RKO (cell line): ENCODE measurements around the gene SPTLC3.

Experiments
- DNase-seq: peaks from one replicate; pipeline ENCODE4 v3.0.0-alpha.2; 2016; ENCODE audit warnings: low spot score

SPTLC3 gene

GRCh38 chr20:13140775-13141174 lies 132.0 kb downstream of the SPTLC3 start:
- DNase-seq: no peak

- DNase-seq: no peak
These were observed 132.8 kb downstream of the SPTLC3 start for GRCh38 chr20:13141546-13141945.

- no peak for DNase-seq
These were observed 133.4 kb downstream of the SPTLC3 start for GRCh38 chr20:13142143-13142542.

DNA sequence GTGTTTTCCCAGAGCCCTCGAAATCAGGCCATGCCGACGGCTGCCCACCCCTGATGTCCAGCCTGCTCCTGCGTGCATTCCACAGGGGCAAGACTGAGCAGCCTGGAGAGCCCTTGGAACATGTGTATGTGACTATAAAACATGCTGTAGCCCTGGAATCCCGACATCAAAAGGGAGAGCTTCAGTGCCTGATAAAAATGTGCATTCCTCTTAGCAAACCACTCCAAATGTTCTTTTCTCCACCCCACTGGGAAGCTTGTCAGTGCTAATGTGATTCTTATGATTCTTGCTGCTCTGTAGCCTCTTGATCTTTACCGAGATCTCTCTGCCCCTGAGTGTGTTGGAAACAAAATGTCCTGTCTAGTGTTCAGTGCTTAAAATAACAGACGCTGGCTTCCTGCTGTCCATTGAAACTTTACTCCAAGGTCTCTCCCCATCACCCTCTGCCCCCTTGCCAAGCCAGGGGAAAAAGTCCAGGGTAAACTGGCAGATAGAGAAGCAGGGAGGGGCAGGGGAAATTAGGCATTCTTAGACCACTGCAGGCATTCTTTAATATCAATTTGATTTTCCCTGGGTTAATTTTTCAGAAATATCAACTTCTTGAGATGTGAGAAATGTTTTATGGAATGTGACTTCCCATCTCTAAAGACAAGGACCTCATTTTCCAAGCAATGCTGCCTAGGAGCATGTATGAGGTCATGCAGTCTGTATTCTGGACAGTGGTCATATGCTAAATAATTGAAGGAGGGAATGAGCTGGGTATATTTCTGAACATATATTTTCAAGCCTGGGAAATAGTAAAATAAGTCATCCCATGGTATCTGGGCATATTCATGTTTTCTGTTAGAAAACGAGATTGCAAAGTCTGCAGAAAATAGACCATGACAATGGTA lies 138.5 kb downstream of the SPTLC3 start:
- no peak for DNase-seq

DNA sequence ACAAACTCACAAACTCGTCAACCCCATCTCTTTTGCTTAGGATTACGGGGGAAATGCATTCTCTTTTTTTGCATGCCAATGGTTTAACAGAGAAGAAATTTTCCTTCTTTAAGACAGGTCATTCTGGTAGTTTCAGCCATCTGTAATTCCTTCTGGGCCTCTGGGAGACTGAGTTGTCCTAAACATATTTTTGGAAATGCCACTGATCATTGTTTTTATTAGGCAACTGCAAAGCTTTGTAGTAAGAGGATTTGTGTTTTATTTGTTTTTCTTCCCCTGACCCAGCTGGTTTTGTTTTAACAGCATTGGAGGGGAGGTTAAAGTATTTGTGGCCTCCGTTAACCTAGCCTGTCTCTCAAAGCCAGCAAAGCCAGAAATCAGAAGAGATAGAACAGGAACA lies 139.2 kb downstream of the SPTLC3 start:
- DNase-seq: no peak

- DNase-seq: no peak
These were observed 139.6 kb downstream of the SPTLC3 start for GRCh38 chr20:13148402-13148801.

- no peak for DNase-seq
These were observed 140.2 kb downstream of the SPTLC3 start for GRCh38 chr20:13148961-13149360.

- DNase-seq: no peak
These were observed 140.8 kb downstream of the SPTLC3 start for GRCh38 chr20:13149371-13150105.

GRCh38 chr20:13158369-13158768 lies 149.6 kb downstream of the SPTLC3 start:
- DNase-seq: no peak

- no peak for DNase-seq
These were observed 151.1 kb downstream of the SPTLC3 start for GRCh38 chr20:13159889-13160288.

DNA sequence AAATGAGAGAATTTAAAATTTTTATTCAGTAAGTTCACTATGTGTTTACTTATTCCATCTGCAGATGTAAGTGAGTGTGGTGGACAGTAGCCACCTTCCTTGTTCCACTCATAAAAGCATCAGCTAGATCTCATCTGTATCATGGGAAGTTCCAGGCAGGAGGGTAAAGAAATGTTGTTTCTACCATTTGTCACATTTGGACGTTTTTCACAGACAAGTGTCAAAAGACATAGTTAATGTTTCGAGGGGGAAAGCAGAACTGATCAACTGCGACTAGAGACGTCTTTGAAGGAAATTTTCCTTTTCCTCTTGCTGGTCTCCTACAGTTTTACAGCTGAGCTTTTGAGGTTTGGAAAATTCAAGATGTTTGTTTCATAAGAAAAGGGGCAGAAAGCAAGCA lies 156.4 kb downstream of the SPTLC3 start:
- DNase-seq: no peak

DNA sequence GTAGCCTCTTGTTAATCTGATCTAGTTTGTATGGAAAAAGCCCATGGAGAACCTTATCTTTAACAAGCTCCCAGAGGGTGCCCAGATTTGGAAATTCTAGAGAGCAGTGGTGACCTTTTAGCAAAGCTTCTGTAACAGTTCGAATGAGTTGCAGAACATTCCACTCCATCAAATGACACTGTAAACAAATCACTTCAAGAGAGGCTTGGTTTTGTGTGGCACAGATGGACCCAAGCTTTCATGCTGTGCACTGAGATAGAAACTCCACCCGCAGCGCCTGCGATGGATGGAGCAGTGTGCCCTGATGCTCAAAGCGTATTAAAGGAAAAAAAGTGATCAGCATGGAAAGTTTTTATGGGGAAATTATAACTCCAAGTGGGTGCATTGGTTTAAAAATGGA lies 157.2 kb downstream of the SPTLC3 start:
- DNase-seq: no peak

GRCh38 chr20:13166437-13166836 lies 157.7 kb downstream of the SPTLC3 start:
- no peak for DNase-seq

DNA sequence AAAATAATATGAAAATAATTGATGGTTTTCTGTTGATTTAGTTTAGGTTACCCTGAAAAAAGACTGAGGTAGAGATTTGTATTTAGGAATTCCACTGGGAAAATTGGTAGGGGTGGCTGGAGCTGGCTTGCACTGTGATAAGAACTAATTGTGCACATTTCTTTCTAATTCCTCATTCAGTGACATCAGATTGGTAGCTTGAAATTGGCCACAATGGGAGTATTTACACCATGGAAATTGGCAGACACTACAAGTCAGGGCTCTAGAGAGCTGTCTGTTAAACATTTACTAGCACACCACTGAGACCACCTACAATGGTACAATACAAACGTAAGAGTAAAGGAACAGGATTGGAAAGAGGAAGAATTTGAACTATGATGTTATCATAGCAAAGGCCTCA lies 160.3 kb downstream of the SPTLC3 start:
- no peak for DNase-seq

DNA sequence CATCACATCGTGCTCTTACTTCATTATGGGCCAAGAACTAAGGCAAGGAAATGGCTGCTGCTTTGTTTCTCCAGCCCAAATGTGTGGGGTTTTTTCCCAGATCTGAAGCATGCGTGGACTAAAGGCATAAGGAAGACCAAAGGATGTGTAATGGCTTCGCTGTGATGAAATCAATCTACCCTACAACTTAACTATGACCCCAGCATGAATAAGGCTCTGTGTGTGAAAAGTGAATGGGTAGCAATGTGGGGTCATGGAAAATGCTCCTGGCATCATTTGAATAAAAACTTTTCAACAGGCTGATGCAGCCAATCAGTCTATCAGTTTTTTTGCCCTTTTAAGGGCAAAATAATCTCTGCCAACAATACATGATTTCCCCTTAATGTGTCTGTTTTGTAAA lies 162.0 kb downstream of the SPTLC3 start:
- no peak for DNase-seq

GRCh38 chr20:13173201-13173600 lies 164.4 kb downstream of the SPTLC3 start:
- DNase-seq: no peak

DNA sequence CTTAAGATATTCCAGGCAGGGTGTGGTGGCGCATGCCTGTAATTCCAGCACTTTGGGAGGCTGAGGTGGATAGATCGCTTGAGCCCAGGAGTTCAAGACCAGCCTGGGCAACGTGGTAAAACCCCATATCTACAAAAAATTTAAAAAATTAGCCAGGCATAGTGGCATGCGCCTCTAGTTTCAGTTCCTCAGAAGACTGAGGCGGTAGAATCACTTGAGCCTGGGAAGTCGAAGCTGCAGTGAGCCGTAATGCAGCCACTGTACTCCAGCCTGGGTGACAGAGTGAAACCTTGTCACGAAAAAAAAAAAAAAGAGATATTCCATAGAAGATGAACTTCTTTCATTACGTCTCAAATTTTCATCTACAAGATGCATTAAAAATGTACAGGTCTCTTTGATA lies 165.6 kb downstream of the SPTLC3 start:
- no peak for DNase-seq

DNA sequence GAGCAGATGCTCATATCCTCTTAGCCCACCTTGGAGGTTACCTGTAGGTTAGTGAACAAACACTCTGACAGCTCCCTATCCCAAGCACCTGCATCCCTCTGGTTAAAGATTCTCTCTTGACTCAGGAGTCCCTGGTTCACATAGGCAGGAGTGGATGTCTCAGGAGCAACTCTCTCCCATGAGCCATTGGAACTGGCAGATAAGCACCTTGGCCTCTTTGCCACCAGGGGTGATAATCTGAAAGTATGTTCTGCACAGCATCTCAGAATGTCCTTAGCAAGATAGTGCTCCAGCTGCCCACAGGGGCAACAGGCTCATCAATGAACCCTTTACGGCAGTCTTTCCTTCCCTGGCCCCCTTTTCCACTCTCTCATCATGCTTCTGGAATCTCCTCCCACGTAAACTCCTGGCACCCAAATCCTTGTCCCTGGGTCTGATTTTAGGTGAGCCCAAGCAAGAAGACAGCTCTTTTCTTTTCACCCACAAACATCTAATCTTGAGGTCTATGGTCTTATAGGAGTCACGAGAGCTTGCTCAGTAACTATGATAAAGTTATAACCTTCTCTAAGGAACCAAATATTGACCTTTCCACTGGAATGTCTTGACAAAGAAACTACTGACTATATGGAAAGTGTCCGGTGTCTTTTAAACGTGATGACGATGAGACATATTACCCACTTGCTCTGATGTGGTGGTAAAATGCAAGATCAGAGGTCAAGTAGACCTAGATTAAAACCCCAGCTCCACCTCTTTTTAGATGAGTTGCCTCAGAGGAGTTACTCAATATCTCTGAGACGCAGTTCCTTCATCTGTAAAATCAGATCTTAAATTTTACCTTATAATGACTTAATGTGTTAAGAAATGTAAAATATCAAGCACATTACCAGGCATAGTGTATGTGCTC lies 172.5 kb downstream of the SPTLC3 start:
- no peak for DNase-seq

GRCh38 chr20:13183005-13183404 lies 174.2 kb downstream of the SPTLC3 start:
- DNase-seq: no peak

- no peak for DNase-seq
These were observed 177.4 kb downstream of the SPTLC3 start for GRCh38 chr20:13186043-13186774.

DNA sequence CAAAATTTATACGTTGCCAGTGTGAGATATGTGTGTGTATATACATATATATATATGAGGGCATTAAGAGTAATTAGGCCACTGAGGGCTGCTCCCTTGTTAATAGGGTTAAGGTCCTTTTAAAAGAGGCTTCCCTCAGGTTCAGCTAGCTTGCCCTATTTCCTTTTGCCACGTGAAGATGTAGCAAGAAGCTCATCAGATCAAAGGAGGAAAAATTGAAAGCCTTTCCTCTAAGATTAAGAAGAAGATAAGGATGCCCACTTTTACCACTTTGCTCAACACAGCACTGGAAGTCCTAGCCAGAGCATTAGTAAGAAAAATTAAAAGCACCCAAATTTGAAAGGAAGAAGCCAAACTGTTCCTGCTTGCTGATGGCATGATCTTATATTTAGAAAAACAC lies 179.1 kb downstream of the SPTLC3 start:
- DNase-seq: no peak

GRCh38 chr20:13199279-13199678 lies 190.5 kb downstream of the SPTLC3 start:
- no peak for DNase-seq
